Vagina (tissue), 1 donor: ENCODE results near the gene FAM210B. TPM values are rescaled to one million over a fixed set of nuclear protein-coding genes. Genes with fewer than 3 reads are reported as not detected.

Experiments used
- total RNA-seq: library from RNA; depleted of rRNA; stranded (reverse); fragments of >200 nt; gene quantifications from one replicate; pipeline ENCODE4 v1.2.3, GENCODE V29; 2016

FAM210B gene
- total RNA-seq, 1 donor from 2014 or later, result 46.4 TPM

Other genes starting within 250 kb of the FAM210B start
- gene MC3R, start 110.2 kb upstream of the FAM210B start, total RNA-seq, result not detected
- 2.2 TPM for gene AURKA, start 33.2 kb downstream of the FAM210B start, total RNA-seq
- gene CSTF1, start 33.7 kb downstream of the FAM210B start, total RNA-seq, result 27.0 TPM
- 0.74 TPM for gene CASS4, start 53.3 kb downstream of the FAM210B start, total RNA-seq
- gene RTF2, start 109.7 kb downstream of the FAM210B start, total RNA-seq, result 47.1 TPM
- gene FAM209A, start 165.8 kb downstream of the FAM210B start, total RNA-seq, result not detected
- gene FAM209B, start 174.3 kb downstream of the FAM210B start, total RNA-seq, result not detected